ENCODE data around the gene MICALL2. TPM values are rescaled to one million over a fixed set of nuclear protein-coding genes. Genes with fewer than 3 reads are reported as not detected.

Gene MICALL2
- total RNA-seq, 1 donor from 2014 or later: 2.1 TPM

DNA sequence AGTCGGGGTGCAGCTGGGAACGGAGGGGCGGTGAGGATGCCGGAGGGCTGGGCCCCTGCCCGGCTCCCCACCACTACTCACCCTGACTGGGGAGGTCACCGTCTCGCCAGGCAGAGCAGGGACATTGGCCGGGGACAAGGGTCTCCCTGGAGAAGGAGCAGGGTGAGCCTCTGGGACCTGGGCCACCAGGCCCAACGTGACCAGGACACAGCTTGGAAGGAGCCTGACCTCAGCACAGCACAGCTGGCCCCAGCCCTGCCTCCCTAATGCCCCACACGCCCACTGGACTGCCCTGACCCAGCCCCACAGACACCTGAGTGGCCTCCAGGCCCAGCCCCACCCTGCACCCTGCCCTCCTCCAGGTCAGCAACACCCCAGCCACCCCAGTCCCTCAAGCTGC lies 21.1 kb downstream of the MICALL2 start:
- H3K27ac Mint-ChIP-seq: no peak overlapping the region
- no peak overlapping the region for H3K4me3 Mint-ChIP-seq (ENCODE audit: low read depth)
- H3K36me3 Mint-ChIP-seq (ENCODE audit: low read depth): no peaks in the 10 kb centered on the region
- no peaks in the 10 kb centered on the region for H3K4me1 Mint-ChIP-seq (ENCODE audit: low read depth)
- intact Hi-C loops (cut with micrococcal nuclease): no loop called here
- no peaks in the 10 kb centered on the region for H3K9me3 Mint-ChIP-seq
- DNase-seq (ENCODE audit: low spot score): no peak
- H3K27me3 Mint-ChIP-seq (ENCODE audit: low read depth): no peaks in the 10 kb centered on the region

- no peak overlapping the region for H3K27ac Mint-ChIP-seq
- H3K27me3 Mint-ChIP-seq (ENCODE audit: low read depth): peaks cover 2% of the 10 kb centered on the region
- no peaks in the 10 kb centered on the region for H3K9me3 Mint-ChIP-seq
- no peaks in the 10 kb centered on the region for H3K36me3 Mint-ChIP-seq (ENCODE audit: low read depth)
- H3K4me3 Mint-ChIP-seq (ENCODE audit: low read depth): no peak overlapping the region
- DNase-seq (ENCODE audit: low spot score): no peak
- intact Hi-C loops (cut with micrococcal nuclease): no loop called here
- peaks cover 2% of the 10 kb centered on the region for H3K4me1 Mint-ChIP-seq (ENCODE audit: low read depth)
Measured at GRCh38 chr7:1437155-1437880, 22.0 kb downstream of the MICALL2 start.

DNA sequence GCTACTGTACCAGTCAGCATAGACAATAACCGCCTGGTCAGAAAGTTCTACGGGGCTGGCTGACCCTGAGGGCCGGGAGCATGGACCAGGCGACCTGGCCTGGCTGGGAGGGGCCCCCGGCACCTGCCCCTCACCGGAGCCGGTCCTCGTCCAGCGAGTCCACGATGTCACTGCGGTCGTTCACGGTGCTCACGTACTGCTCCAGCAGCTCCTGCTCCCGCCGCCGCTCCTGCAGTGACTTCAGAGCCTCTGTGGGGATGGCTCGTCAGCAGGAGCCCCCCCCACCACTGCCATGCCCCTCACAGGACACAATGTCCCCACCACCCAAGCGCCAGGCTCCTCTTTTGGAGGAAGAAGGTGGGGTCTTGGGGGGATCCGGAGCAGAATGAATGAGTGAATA lies 22.7 kb downstream of the MICALL2 start:
- Mint-ChIP-seq H3K36me3 (ENCODE audit: low read depth) (no peaks in the 10 kb centered on the region), H3K4me1 (ENCODE audit: low read depth) (peaks cover 2% of the 10 kb centered on the region), H3K9me3 (no peaks in the 10 kb centered on the region)

DNA sequence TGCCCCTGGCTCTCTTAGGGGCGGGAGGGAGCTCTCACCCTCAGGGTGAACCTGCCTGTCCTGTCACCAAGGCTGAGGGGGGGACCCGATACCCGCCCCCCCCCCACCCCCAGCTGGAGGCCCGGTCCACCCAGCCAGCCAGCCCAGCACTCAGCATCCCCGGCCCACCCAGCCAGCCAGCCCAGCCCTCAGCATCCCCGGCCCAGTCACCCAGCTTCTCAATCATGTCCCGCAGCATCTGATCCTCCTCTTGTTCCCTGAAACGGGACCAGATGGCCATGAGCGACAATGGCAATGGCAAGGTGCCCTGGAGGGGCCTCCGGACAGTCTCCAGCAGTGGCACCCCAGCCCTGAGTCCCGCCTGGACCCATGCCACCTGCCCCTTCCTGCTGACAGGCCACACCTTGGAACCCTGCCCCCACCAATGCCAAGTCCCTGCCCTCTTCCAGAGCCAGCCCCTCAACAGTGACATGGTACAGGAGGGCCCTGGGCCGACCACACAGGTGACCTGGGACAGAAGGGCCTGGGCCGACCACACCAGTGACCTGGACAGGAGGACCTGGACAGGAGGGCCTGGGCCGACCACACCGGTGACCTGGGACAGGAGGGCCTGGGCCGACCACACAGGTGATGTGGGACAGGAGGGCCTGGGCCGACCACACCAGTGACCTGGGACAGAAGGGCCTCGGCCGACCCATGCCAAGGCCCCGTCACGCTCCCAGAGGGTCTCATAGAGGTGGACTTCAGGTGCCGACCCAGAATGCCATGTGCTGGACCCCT lies 24.2 kb downstream of the MICALL2 start:
- H3K36me3 Mint-ChIP-seq (ENCODE audit: low read depth): no peaks in the 10 kb centered on the region
- H3K4me3 Mint-ChIP-seq (ENCODE audit: low read depth): no peak overlapping the region
- peaks cover 2% of the 10 kb centered on the region for H3K4me1 Mint-ChIP-seq (ENCODE audit: low read depth)
- DNase-seq (ENCODE audit: low spot score): no peak
- H3K27me3 Mint-ChIP-seq (ENCODE audit: low read depth): peaks cover 2% of the 10 kb centered on the region
- H3K27ac Mint-ChIP-seq: no peak overlapping the region
- H3K9me3 Mint-ChIP-seq: no peaks in the 10 kb centered on the region
- intact Hi-C loops (cut with micrococcal nuclease): no loop called here

More for the DNA sequence above, 22.7 kb downstream of the MICALL2 start:
- intact Hi-C loops (cut with micrococcal nuclease): no loop called here
- Mint-ChIP-seq H3K27me3 (ENCODE audit: low read depth) (peaks cover 2% of the 10 kb centered on the region), H3K27ac (no peak overlapping the region), H3K4me3 (ENCODE audit: low read depth) (no peak overlapping the region)
- DNase-seq (ENCODE audit: low spot score): no peak

- Mint-ChIP-seq H3K4me1 (ENCODE audit: low read depth) (peaks cover 2% of the 10 kb centered on the region), H3K4me3 (ENCODE audit: low read depth) (no peak overlapping the region), H3K36me3 (ENCODE audit: low read depth) (no peaks in the 10 kb centered on the region), H3K27ac (no peak overlapping the region), H3K27me3 (ENCODE audit: low read depth) (peaks cover 2% of the 10 kb centered on the region), H3K9me3 (no peaks in the 10 kb centered on the region)
- intact Hi-C loops (cut with micrococcal nuclease): no loop called here
- no peak for DNase-seq (ENCODE audit: low spot score)
Measured at GRCh38 chr7:1434165-1434718, 25.0 kb downstream of the MICALL2 start.

- Mint-ChIP-seq H3K36me3 (ENCODE audit: low read depth) (no peaks in the 10 kb centered on the region), H3K9me3 (no peaks in the 10 kb centered on the region), H3K4me1 (ENCODE audit: low read depth) (peaks cover 2% of the 10 kb centered on the region), H3K4me3 (ENCODE audit: low read depth) (no peak overlapping the region), H3K27me3 (ENCODE audit: low read depth) (peaks cover 2% of the 10 kb centered on the region), H3K27ac (no peak overlapping the region)
- intact Hi-C loops (cut with micrococcal nuclease): no loop called here
- DNase-seq (ENCODE audit: low spot score): no peak
Measured at GRCh38 chr7:1433128-1433920, 25.9 kb downstream of the MICALL2 start.

- no peaks in the 10 kb centered on the region for H3K36me3 Mint-ChIP-seq (ENCODE audit: low read depth)
- no peaks in the 10 kb centered on the region for H3K9me3 Mint-ChIP-seq
- H3K27me3 Mint-ChIP-seq (ENCODE audit: low read depth): peaks cover 2% of the 10 kb centered on the region
- H3K4me1 Mint-ChIP-seq (ENCODE audit: low read depth): peaks cover 2% of the 10 kb centered on the region
- peak; percentile 51 for DNase-seq (ENCODE audit: low spot score)
- intact Hi-C loops (cut with micrococcal nuclease): loop anchor here (1.0 kb wide), 1 partner anchor 19 kb away; no protein-coding TSS in a partner anchor
- no peak overlapping the region for H3K27ac Mint-ChIP-seq
- H3K4me3 Mint-ChIP-seq (ENCODE audit: low read depth): no peak overlapping the region
Measured at GRCh38 chr7:1432411-1433082, 26.7 kb downstream of the MICALL2 start.

GRCh38 chr7:1431634-1432380 lies 27.5 kb downstream of the MICALL2 start:
- no peak for DNase-seq (ENCODE audit: low spot score)
- Mint-ChIP-seq H3K4me3 (ENCODE audit: low read depth) (no peak overlapping the region), H3K27ac (no peak overlapping the region), H3K27me3 (ENCODE audit: low read depth) (peaks cover 2% of the 10 kb centered on the region), H3K36me3 (ENCODE audit: low read depth) (no peaks in the 10 kb centered on the region), H3K4me1 (ENCODE audit: low read depth) (peaks cover 2% of the 10 kb centered on the region), H3K9me3 (no peaks in the 10 kb centered on the region)
- intact Hi-C loops (cut with micrococcal nuclease): loop anchor here (1.0 kb wide), 1 partner anchor 19 kb away; no protein-coding TSS in a partner anchor

DNA sequence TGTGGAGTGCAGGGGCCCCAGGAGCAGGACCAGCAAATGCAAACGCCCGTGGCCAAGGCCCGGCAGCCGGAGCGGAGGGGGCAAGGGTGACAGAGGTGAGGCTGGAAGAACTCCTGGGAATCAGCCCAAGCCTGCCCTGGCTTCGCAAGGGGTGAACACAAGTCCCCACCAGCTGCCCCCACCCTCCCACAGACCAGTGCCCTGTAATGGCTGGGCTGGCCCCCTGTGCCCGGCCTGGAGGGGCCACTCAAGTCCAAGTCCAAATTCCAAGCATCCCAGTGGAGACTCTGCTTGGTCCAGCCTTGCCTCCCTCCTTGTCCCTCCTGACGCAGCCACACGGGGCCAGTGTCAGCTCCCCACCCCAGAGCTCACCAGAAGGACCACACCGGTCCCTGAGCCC lies 28.0 kb downstream of the MICALL2 start:
- DNase-seq (ENCODE audit: low spot score): no peak
- H3K27me3 Mint-ChIP-seq (ENCODE audit: low read depth): peaks cover 2% of the 10 kb centered on the region
- peaks cover 2% of the 10 kb centered on the region for H3K4me1 Mint-ChIP-seq (ENCODE audit: low read depth)
- H3K27ac Mint-ChIP-seq: no peak overlapping the region
- H3K36me3 Mint-ChIP-seq (ENCODE audit: low read depth): no peaks in the 10 kb centered on the region
- H3K4me3 Mint-ChIP-seq (ENCODE audit: low read depth): no peak overlapping the region
- H3K9me3 Mint-ChIP-seq: no peaks in the 10 kb centered on the region
- intact Hi-C loops (cut with micrococcal nuclease): no loop called here

DNA sequence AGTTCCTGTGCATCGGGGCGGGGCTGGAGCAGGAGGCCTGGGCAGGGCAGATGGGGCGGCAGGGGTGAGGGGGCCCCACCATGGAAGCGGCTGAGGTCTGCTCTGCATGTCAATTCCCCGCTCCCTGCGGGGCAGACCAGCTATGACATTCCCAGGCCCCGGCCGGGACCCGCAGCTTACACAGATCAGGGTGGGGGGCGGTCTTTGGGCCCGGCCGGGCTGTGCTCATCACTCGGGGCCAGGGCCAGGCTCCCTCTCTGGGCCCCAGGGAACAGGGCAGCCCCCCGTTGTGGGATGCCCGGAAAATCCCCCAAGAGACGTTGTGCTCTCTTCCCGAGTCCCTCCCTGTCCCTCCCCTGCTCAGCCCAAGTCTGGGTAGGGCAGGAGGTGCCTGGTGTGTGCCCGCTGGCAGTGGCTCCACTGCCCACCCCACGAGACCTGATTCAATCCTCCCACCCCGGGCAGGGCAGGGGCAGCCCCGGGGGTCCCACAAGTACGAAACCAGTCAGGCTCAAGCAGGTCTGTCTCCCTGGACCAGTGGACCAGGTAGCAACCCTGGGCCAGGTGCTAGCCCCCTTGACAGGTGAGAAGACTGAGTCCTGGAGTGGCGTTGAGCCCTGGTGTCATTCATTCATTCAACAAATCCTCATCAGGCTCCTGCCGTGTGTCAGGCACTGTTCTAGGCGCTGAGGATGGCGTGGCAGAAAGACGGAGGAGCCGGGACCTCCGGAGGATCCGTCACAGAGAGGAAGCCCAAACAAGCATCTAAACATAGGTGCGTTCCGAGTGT lies 29.0 kb downstream of the MICALL2 start:
- H3K9me3 Mint-ChIP-seq: no peaks in the 10 kb centered on the region
- H3K27ac Mint-ChIP-seq: no peak overlapping the region
- H3K4me3 Mint-ChIP-seq (ENCODE audit: low read depth): no peak overlapping the region
- DNase-seq (ENCODE audit: low spot score): no peak
- intact Hi-C loops (cut with micrococcal nuclease): no loop called here
- H3K27me3 Mint-ChIP-seq (ENCODE audit: low read depth): peaks cover 2% of the 10 kb centered on the region
- peaks cover 2% of the 10 kb centered on the region for H3K4me1 Mint-ChIP-seq (ENCODE audit: low read depth)
- H3K36me3 Mint-ChIP-seq (ENCODE audit: low read depth): no peaks in the 10 kb centered on the region

GRCh38 chr7:1428941-1429501 lies 30.2 kb downstream of the MICALL2 start:
- no peaks in the 10 kb centered on the region for H3K9me3 Mint-ChIP-seq
- H3K4me3 Mint-ChIP-seq (ENCODE audit: low read depth): no peak overlapping the region
- no peak for DNase-seq (ENCODE audit: low spot score)
- peaks cover 8% of the 10 kb centered on the region for H3K27me3 Mint-ChIP-seq (ENCODE audit: low read depth)
- intact Hi-C loops (cut with micrococcal nuclease): no loop called here
- no peaks in the 10 kb centered on the region for H3K36me3 Mint-ChIP-seq (ENCODE audit: low read depth)
- peaks cover 2% of the 10 kb centered on the region for H3K4me1 Mint-ChIP-seq (ENCODE audit: low read depth)
- no peak overlapping the region for H3K27ac Mint-ChIP-seq
